ENCODE data around the gene CLRN1. TPM values are rescaled to one million over a fixed set of nuclear protein-coding genes. Genes with fewer than 3 reads are reported as not detected.
"Not testable (repeated sequence)": the region's sequence is repeated elsewhere in the genome, so short reads cannot be mapped to it uniquely, and the experiment has no call there.

CLRN1 gene
- total RNA-seq = not detected
- long read RNA-seq = 0 reads

- ATAC-seq = no peak
Measured at GRCh38 chr3:150972366-150973071, at the start of gene CLRN1. Gene CLRN1, minus strand, starts transcription at chr3:150972727. Its CDS starts 19 bp downstream, at chr3:150972708.

GRCh38 chr3:151016478-151016795 is 43.9 kb upstream of the CLRN1 start:
- no peak for ATAC-seq
- intact Hi-C loops (cut with DNase I) = no loop called here

More at GRCh38 chr3:150972366-150973071, at the start of gene CLRN1:
- no peak for DNase-seq
- intact Hi-C loops (cut with DNase I) = no loop called here

GRCh38 chr3:151015767-151016477 is 43.4 kb upstream of the CLRN1 start:
- DNase-seq (no peak), ATAC-seq (no peak)
- intact Hi-C loops (cut with DNase I) = no loop called here

More at GRCh38 chr3:151016478-151016795, 43.9 kb upstream of the CLRN1 start:
- no peak for DNase-seq

GRCh38 chr3:151015181-151015580 is 42.7 kb upstream of the CLRN1 start:
- no peak for ATAC-seq
- intact Hi-C loops (cut with DNase I) = no loop called here
- no peak for DNase-seq

- intact Hi-C loops (cut with DNase I) = no loop called here
- no peak for ATAC-seq
- no peak for DNase-seq
Measured at GRCh38 chr3:151014501-151015018, 42.0 kb upstream of the CLRN1 start.

- no peak for DNase-seq
- intact Hi-C loops (cut with DNase I) = no loop called here
Measured at GRCh38 chr3:151012753-151013152, 40.2 kb upstream of the CLRN1 start.

GRCh38 chr3:151011427-151011826 is 38.9 kb upstream of the CLRN1 start:
- ATAC-seq = no peak
- no peak for DNase-seq
- intact Hi-C loops (cut with DNase I) = no loop called here

More at GRCh38 chr3:151012753-151013152, 40.2 kb upstream of the CLRN1 start:
- no peak for ATAC-seq

GRCh38 chr3:151009981-151010380 is 37.5 kb upstream of the CLRN1 start:
- ATAC-seq (no peak), DNase-seq (no peak)
- intact Hi-C loops (cut with DNase I) = no loop called here

- ATAC-seq = no peak
- intact Hi-C loops (cut with DNase I) = no loop called here
- DNase-seq = no peak
Measured at GRCh38 chr3:151009430-151009829, 36.9 kb upstream of the CLRN1 start.

GRCh38 chr3:151008699-151009098 is 36.2 kb upstream of the CLRN1 start:
- DNase-seq (no peak), ATAC-seq (no peak)
- intact Hi-C loops (cut with DNase I) = no loop called here

- intact Hi-C loops (cut with DNase I) = no loop called here
- DNase-seq (no peak), ATAC-seq (no peak)
Measured at GRCh38 chr3:151003768-151004134, 31.2 kb upstream of the CLRN1 start.

GRCh38 chr3:151003029-151003767 is 30.7 kb upstream of the CLRN1 start:
- ATAC-seq (no peak), DNase-seq (no peak)
- intact Hi-C loops (cut with DNase I) = no loop called here

- DNase-seq (no peak), ATAC-seq (no peak)
- intact Hi-C loops (cut with DNase I) = no loop called here
Measured at GRCh38 chr3:151002003-151002981, 29.8 kb upstream of the CLRN1 start.

- intact Hi-C loops (cut with DNase I) = no loop called here
- DNase-seq = no peak
- ATAC-seq = no peak
Measured at GRCh38 chr3:150998996-150999395, 26.5 kb upstream of the CLRN1 start.

- ATAC-seq = no peak
- DNase-seq = no peak
- intact Hi-C loops (cut with DNase I) = no loop called here
Measured at GRCh38 chr3:150996731-150997130, 24.2 kb upstream of the CLRN1 start.

- ATAC-seq (no peak), DNase-seq (no peak)
- intact Hi-C loops (cut with DNase I) = no loop called here
Measured at GRCh38 chr3:150995510-150995909, 23.0 kb upstream of the CLRN1 start.

- intact Hi-C loops (cut with DNase I) = no loop called here
- ATAC-seq = no peak
- DNase-seq = no peak
Measured at GRCh38 chr3:150989208-150989607, 16.7 kb upstream of the CLRN1 start.

- intact Hi-C loops (cut with DNase I); DNase-seq; ATAC-seq: not testable (repeated sequence)
Measured at GRCh38 chr3:150988395-150988794, 15.9 kb upstream of the CLRN1 start.

- DNase-seq = no peak
- ATAC-seq = no peak
- intact Hi-C loops (cut with DNase I) = no loop called here
Measured at GRCh38 chr3:150985711-150986110, 13.2 kb upstream of the CLRN1 start.
